Smooth muscle cell (in vitro differentiated cells): ENCODE results near the gene GHRL. TPM values are rescaled to one million over a fixed set of nuclear protein-coding genes. Genes with fewer than 3 reads are reported as not detected.

ENCODE experiments used
- DNase-seq: peaks from one replicate; lab custom pipeline; 2025; ENCODE audit not compliant: unreplicated experiment; lab: John Stamatoyannopoulos, UW
- H2AFZ ChIP-seq: fragments of 200-600 bp; sonication (generic); 2 replicates; pipeline ENCODE4 v1.6.0; 2016; ENCODE audit warnings: antibody characterized with exemption, low read depth, mild to moderate bottlenecking
- H3F3A ChIP-seq: fragments of 200-600 bp; sonication (generic); 2 replicates; pipeline ENCODE4 v1.6.0; 2017; ENCODE audit warnings: antibody characterized with exemption, low read depth
- H3K27ac ChIP-seq: fragments of 200-600 bp; sonication (generic); 2 replicates; pipeline ENCODE4 v1.5.1; 2016; ENCODE audit warnings: low read depth, mild to moderate bottlenecking
- H3K27me3 ChIP-seq: fragments of 200-600 bp; sonication (generic); 2 replicates; pipeline ENCODE4 v1.6.1; 2016; ENCODE audit warnings: low read depth, mild to moderate bottlenecking
- H3K36me3 ChIP-seq: fragments of 200-600 bp; sonication (generic); 2 replicates; pipeline ENCODE4 v1.5.1; 2016; ENCODE audit warnings: low read depth
- H3K4me1 ChIP-seq: fragments of 200-600 bp; sonication (generic); 2 replicates; pipeline ENCODE4 v1.5.1; 2016; ENCODE audit warnings: low read depth
- H3K4me2 ChIP-seq: fragments of 200-600 bp; sonication (generic); 2 replicates; pipeline ENCODE4 v1.6.0; 2016; ENCODE audit warnings: mild to moderate bottlenecking
- H3K4me3 ChIP-seq: fragments of 200-600 bp; sonication (generic); 2 replicates; pipeline ENCODE4 v1.5.1; 2016; ENCODE audit warnings: mild to moderate bottlenecking
- H3K79me2 ChIP-seq: fragments of 200-600 bp; sonication (generic); 2 replicates; pipeline ENCODE4 v1.6.0; 2016; ENCODE audit warnings: low read depth, mild to moderate bottlenecking
- H3K9ac ChIP-seq: fragments of 200-600 bp; sonication (generic); 2 replicates; pipeline ENCODE4 v1.6.0; 2016; ENCODE audit warnings: low read depth
- H3K9me3 ChIP-seq: fragments of 200-600 bp; sonication (generic); replicated peaks from 2 replicates; pipeline ENCODE4 v1.5.1; 2016; ENCODE audit warnings: low read depth
- H4K20me1 ChIP-seq: fragments of 200-600 bp; sonication (generic); 2 replicates; pipeline ENCODE4 v1.6.0; 2016; ENCODE audit warnings: low read depth
- CTCF ChIP-seq: fragments of 200-600 bp; sonication (generic); IDR thresholded peaks from 2 replicates; pipeline ENCODE4 v1.5.1; 2017; ENCODE audit warnings: borderline replicate concordance, mild to moderate bottlenecking, antibody characterized with exemption; ENCODE audit not compliant: insufficient read depth, poor library complexity, severe bottlenecking
- WGBS: methylation state at CpG from one replicate; pipeline ENCODE4 v1.1.7; 2016; ENCODE audit warnings: low lambda C conversion rate; 5-methylcytosine and 5-hydroxymethylcytosine counted together
- polyA plus RNA-seq: library from polyadenylated mRNA; unstranded; fragments of >200 nt; fragmentation: Nextera tagmentation; extraction: Ambion mirVana; gene quantifications from 2 replicates; pipeline ENCODE4 v1.2.1, GENCODE V29; 2016
- total RNA-seq: library from RNA; depleted of rRNA; stranded (reverse); fragments of >200 nt; gene quantifications from 2 replicates; pipeline ENCODE4 v1.2.3, GENCODE V29; 2014

Gene GHRL
- total and polyA plus RNA-seq, 2 experiments from 2014 or later: 0.45 TPM; not detected in 1

DNA sequence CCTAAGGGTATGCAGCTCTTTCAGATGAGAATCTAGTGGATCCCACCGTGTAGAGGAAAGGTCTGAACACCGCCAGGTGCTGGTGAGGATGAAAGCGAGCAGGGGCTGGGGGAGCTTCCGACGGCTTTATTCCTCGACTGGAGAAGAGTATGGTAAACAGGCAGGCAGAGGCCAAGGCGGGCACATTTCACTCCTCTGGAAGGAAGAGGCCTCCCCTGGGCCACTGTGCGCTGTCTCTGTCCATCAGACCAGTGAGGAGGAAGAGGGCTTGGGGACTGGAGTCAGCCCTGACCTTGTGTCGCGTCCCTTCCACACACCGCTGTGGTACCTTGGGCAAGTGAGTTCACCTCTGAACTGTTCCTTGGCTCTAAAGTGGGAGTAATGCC, 4.2 kb downstream of the GHRL start:
- no peaks in the 10 kb centered on the region for H3K9me3 ChIP-seq
- no peaks in the 10 kb centered on the region for H3K79me2 ChIP-seq
- H4K20me1 ChIP-seq: no peaks in the 10 kb centered on the region
- no peak overlapping the region for H3K27ac ChIP-seq
- H2AFZ ChIP-seq: no peak overlapping the region
- no peak for DNase-seq
- no peaks in the 10 kb centered on the region for H3K36me3 ChIP-seq
- no peak overlapping the region for H3K4me3 ChIP-seq
- TF ChIP-seq CTCF: no peak
- no peak overlapping the region for H3K4me2 ChIP-seq
- 78% methylated on average over 11 of the region's 11 CpGs for WGBS
- H3K4me1 ChIP-seq: peaks cover 16% of the 10 kb centered on the region
- no peaks in the 10 kb centered on the region for H3K27me3 ChIP-seq
- no peaks in the 10 kb centered on the region for H3F3A ChIP-seq
- no peak overlapping the region for H3K9ac ChIP-seq

GRCh38 chr3:10287936-10288574, 4.7 kb downstream of the GHRL start:
- no peaks in the 10 kb centered on the region for H3K36me3 ChIP-seq
- no peaks in the 10 kb centered on the region for H4K20me1 ChIP-seq
- no peak overlapping the region for H3K27ac ChIP-seq
- H3K9me3 ChIP-seq: no peaks in the 10 kb centered on the region
- H3K9ac ChIP-seq: no peak overlapping the region
- DNase-seq: no peak
- no peaks in the 10 kb centered on the region for H3K79me2 ChIP-seq
- no peak overlapping the region for H3K4me3 ChIP-seq
- H3K4me1 ChIP-seq: peaks cover 16% of the 10 kb centered on the region
- H3F3A ChIP-seq: no peaks in the 10 kb centered on the region
- no peak overlapping the region for H2AFZ ChIP-seq
- WGBS: 98% methylated on average over 12 of the region's 12 CpGs
- TF ChIP-seq CTCF: no peak
- H3K27me3 ChIP-seq: no peaks in the 10 kb centered on the region
- H3K4me2 ChIP-seq: no peak overlapping the region

GRCh38 chr3:10286596-10287295, 6.0 kb downstream of the GHRL start:
- WGBS: 93% methylated on average over 2 of the region's 2 CpGs
- Histone ChIP-seq H3K27me3 (no peaks in the 10 kb centered on the region), H3K9me3 (no peaks in the 10 kb centered on the region), H3K79me2 (no peaks in the 10 kb centered on the region), H3K27ac (no peak overlapping the region), H4K20me1 (peaks cover 3% of the 10 kb centered on the region), H2AFZ (no peak overlapping the region), H3K9ac (no peak overlapping the region), H3K4me2 (no peak overlapping the region), H3K36me3 (no peaks in the 10 kb centered on the region), H3F3A (no peaks in the 10 kb centered on the region), H3K4me1 (peaks cover 16% of the 10 kb centered on the region), H3K4me3 (no peak overlapping the region)
- no peak for DNase-seq
- TF ChIP-seq CTCF: no peak
